ENCODE data around the gene HECTD4. TPM values are rescaled to one million over a fixed set of nuclear protein-coding genes. Genes with fewer than 3 reads are reported as not detected.

HECTD4 gene
- total RNA-seq, 1 experiment from 2014 or later: 37.4 TPM

GRCh38 chr12:112131686-112132085, 250.5 kb downstream of the HECTD4 start:
- Histone ChIP-seq H3K4me3 (no peak overlapping the region), H3K9me3 (ENCODE audit: insufficient read depth, low read depth) (no peaks in the 10 kb centered on the region), H3K27ac (no peak overlapping the region), H2AFZ (no peak overlapping the region), H4K20me1 (ENCODE audit: insufficient read depth) (peaks cover 5% of the 10 kb centered on the region; the same call in 1 of the 2 replicates), H3K4me2 (no peak overlapping the region), H3K4me1 (replicated peaks; ENCODE audit: insufficient read depth) (peaks cover 44% of the 10 kb centered on the region), H3K36me3 (ENCODE audit: low read depth) (peaks cover 50% of the 10 kb centered on the region), H3F3A (ENCODE audit: insufficient read depth, low read depth) (peaks cover 43% of the 10 kb centered on the region), H3K27me3 (ENCODE audit: insufficient read depth, low read depth) (no peaks in the 10 kb centered on the region), H3K9me2 (ENCODE audit: insufficient read depth) (no peaks in the 10 kb centered on the region), H3K79me2 (ENCODE audit: low read depth) (peaks cover 62% of the 10 kb centered on the region)
- TF ChIP-seq EZH2 (IDR thresholded peaks at IDR 0.05; ENCODE audit: low read depth): no peak
- no peak for TF ChIP-seq CTCF (conservative IDR thresholded peaks at IDR 0.05)
- BruUV-seq (replicated peaks): no TSS peak
- intact Hi-C loops (cut with micrococcal nuclease; ENCODE audit: unreplicated experiment): no loop called here
- no peak for DNase-seq
- ChIA-PET CTCF (no interaction called here), POLR2A (ENCODE audit: unreplicated experiment) (interaction anchor here (0.6 kb wide), 1 partner anchor 35 kb away, joined by 9 read pairs; no protein-coding TSS in a partner anchor)

- ChIA-PET CTCF (interaction anchor here (0.6 kb wide), 1 partner anchor 32 kb away, joined by 6 read pairs; no protein-coding TSS in a partner anchor), POLR2A (ENCODE audit: unreplicated experiment) (interaction anchor here (0.7 to 0.8 kb wide), 3 partner anchors 18 to 241 kb away, joined by 3 to 6 read pairs (median 3); no protein-coding TSS in a partner anchor)
- Histone ChIP-seq H2AFZ (no peak overlapping the region), H3K27me3 (ENCODE audit: insufficient read depth, low read depth) (no peaks in the 10 kb centered on the region), H4K20me1 (ENCODE audit: insufficient read depth) (peaks cover 5% of the 10 kb centered on the region; the same call in 1 of the 2 replicates), H3K27ac (peak overlapping the region; percentile 58), H3K4me3 (no peak overlapping the region), H3K79me2 (ENCODE audit: low read depth) (peaks cover 74% of the 10 kb centered on the region), H3K9me3 (ENCODE audit: insufficient read depth, low read depth) (no peaks in the 10 kb centered on the region), H3K4me2 (peak overlapping the region; percentile 23), H3K4me1 (replicated peaks; ENCODE audit: insufficient read depth) (peaks cover 45% of the 10 kb centered on the region), H3K36me3 (ENCODE audit: low read depth) (peaks cover 39% of the 10 kb centered on the region), H3F3A (ENCODE audit: insufficient read depth, low read depth) (peaks cover 33% of the 10 kb centered on the region), H3K9me2 (ENCODE audit: insufficient read depth) (no peaks in the 10 kb centered on the region)
- no peak for TF ChIP-seq CTCF (conservative IDR thresholded peaks at IDR 0.05)
- TF ChIP-seq EZH2 (IDR thresholded peaks at IDR 0.05; ENCODE audit: low read depth): no peak
- DNase-seq: peak in 1 of 2 experiments; percentile 47
- intact Hi-C loops (cut with micrococcal nuclease; ENCODE audit: unreplicated experiment): no loop called here
- BruUV-seq (replicated peaks): no TSS peak
These were observed 251.7 kb downstream of the HECTD4 start for GRCh38 chr12:112130441-112130998.

GRCh38 chr12:112126911-112127310, 255.3 kb downstream of the HECTD4 start:
- no TSS peak for BruUV-seq (replicated peaks)
- DNase-seq: no peak
- ChIA-PET POLR2A (ENCODE audit: unreplicated experiment) (interaction anchor here (0.6 kb wide), 1 partner anchor 25 kb away, joined by 3 read pairs; no protein-coding TSS in a partner anchor), CTCF (no interaction called here)
- H3K9me3 ChIP-seq (ENCODE audit: insufficient read depth, low read depth): no peaks in the 10 kb centered on the region
- H3K36me3 ChIP-seq (ENCODE audit: low read depth): peaks cover 16% of the 10 kb centered on the region
- H3K27me3 ChIP-seq (ENCODE audit: insufficient read depth, low read depth): no peaks in the 10 kb centered on the region
- H3K27ac ChIP-seq: no peak overlapping the region
- TF ChIP-seq CTCF (conservative IDR thresholded peaks at IDR 0.05): no peak
- TF ChIP-seq EZH2 (IDR thresholded peaks at IDR 0.05; ENCODE audit: low read depth): no peak
- H2AFZ ChIP-seq: no peak overlapping the region
- H3K4me2 ChIP-seq: peak overlapping the region; percentile 97
- no peaks in the 10 kb centered on the region; the same call in 1 of the 2 replicates for H4K20me1 ChIP-seq (ENCODE audit: insufficient read depth)
- H3K9me2 ChIP-seq (ENCODE audit: insufficient read depth): no peaks in the 10 kb centered on the region
- intact Hi-C loops (cut with micrococcal nuclease; ENCODE audit: unreplicated experiment): no loop called here
- peak overlapping the region; percentile 89; the same call in 1 of the 2 replicates for H3K4me3 ChIP-seq
- peaks cover 73% of the 10 kb centered on the region for H3K4me1 ChIP-seq (replicated peaks; ENCODE audit: insufficient read depth)
- peaks cover 61% of the 10 kb centered on the region for H3K79me2 ChIP-seq (ENCODE audit: low read depth)
- H3F3A ChIP-seq (ENCODE audit: insufficient read depth, low read depth): peaks cover 37% of the 10 kb centered on the region

Data from PC-9 (cell line).